Natural killer cell (primary cell): ENCODE measurements around the gene CCDC13. TPM values are rescaled to one million over a fixed set of nuclear protein-coding genes. Genes with fewer than 3 reads are reported as not detected.

Experiments used
- ATAC-seq, 3 donors: fragments of 150-1000 bp in 2 of 3; fragments of 200-7000 bp in 1 of 3; cut with Tn5 transposase; 1 replicate in 1 of 3; 2 replicates in 2 of 3; pipeline ENCODE4 v1.10.0; 2021; ENCODE audit warnings: mild to moderate bottlenecking in 2 of 3, moderate library complexity in 2 of 3
- DNase-seq, 2 donors: peaks; one replicate each; pipeline versions ENCODE4 v3.0.0 to v3.0.0-alpha.2; 2013 to 2021; ENCODE audit warnings: mixed read lengths in 1 of 2
- H3K27ac ChIP-seq: one replicate; pipeline ENCODE4 v1.5.1; 2013; ENCODE audit warnings: mild to moderate bottlenecking, low read length
- H3K27me3 ChIP-seq: one replicate; pipeline ENCODE4 v1.6.1; 2013; ENCODE audit warnings: low read length; ENCODE audit not compliant: control insufficient read depth, insufficient read depth
- H3K36me3 ChIP-seq: one replicate; pipeline ENCODE4 v1.6.1; 2013; ENCODE audit warnings: low read length; ENCODE audit not compliant: control insufficient read depth, insufficient read depth
- H3K4me1 ChIP-seq: one replicate; pipeline ENCODE4 v1.6.1; 2013; ENCODE audit warnings: low read length; ENCODE audit not compliant: control insufficient read depth, insufficient read depth
- H3K4me3 ChIP-seq: one replicate; pipeline ENCODE4 v1.5.1; 2013; ENCODE audit warnings: low read length
- H3K9me3 ChIP-seq: one replicate; pipeline ENCODE4 v1.6.1; 2013; ENCODE audit warnings: low read length; ENCODE audit not compliant: control insufficient read depth, insufficient read depth
- H3K27ac Mint-ChIP-seq, 2 donors: one replicate each; pipeline ENCODE4 v1.8.0; 2022; ENCODE audit warnings: mild to moderate bottlenecking in 2 of 2, mixed read lengths in 2 of 2, moderate library complexity in 1 of 2
- H3K27me3 Mint-ChIP-seq, 2 donors: one replicate each; pipeline ENCODE4 v1.8.0; 2022; ENCODE audit warnings: low read depth in 2 of 2, mixed read lengths in 2 of 2
- H3K36me3 Mint-ChIP-seq: one replicate; pipeline ENCODE4 v1.8.0; 2022; ENCODE audit warnings: mixed read lengths
- H3K4me1 Mint-ChIP-seq, 2 donors: one replicate each; pipeline ENCODE4 v1.8.0; 2022; ENCODE audit warnings: mixed read lengths in 2 of 2
- H3K4me3 Mint-ChIP-seq: one replicate; pipeline ENCODE4 v1.8.0; 2022; ENCODE audit warnings: mild to moderate bottlenecking, moderate library complexity, mixed read lengths
- H3K9me3 Mint-ChIP-seq, 2 donors: one replicate each; pipeline ENCODE4 v1.8.0; 2022; ENCODE audit warnings: mixed read lengths in 2 of 2
- CTCF ChIP-seq: fragments of 200-600 bp; IDR thresholded peaks from one replicate; pipeline ENCODE4 v1.8.0; 2022; ENCODE audit warnings: antibody characterized with exemption
- WGBS: methylation state at CpG from one replicate; pipeline ENCODE4 v1.1.7; 2013; ENCODE audit warnings: missing lambda C conversion rate; ENCODE audit not compliant: insufficient coverage; 5-methylcytosine and 5-hydroxymethylcytosine counted together
- intact Hi-C: fragments of 100-400 bp; cut with micrococcal nuclease; formaldehyde crosslinking; loops from one replicate; pipeline ENCODE4 v1.14.2; 2022
- total RNA-seq, 4 donors: library from RNA; stranded (reverse); fragments of 120-200 nt in 1 of 4; gene quantifications; one replicate each; pipeline versions ENCODE4 v1.2.3 to v1.2.4, GENCODE V29; 2013 to 2022

CCDC13 gene
- total RNA-seq, 3 donors from 2014 or later (not counting 1 experiment from before 2014, with no cell fraction given): 0.35 to 0.88 (median 0.47) TPM

- no peaks in the 10 kb centered on the region for H3K36me3 Mint-ChIP-seq
- TF ChIP-seq CTCF: no peak
- Histone ChIP-seq H3K4me1 (peaks cover 6% of the 10 kb centered on the region), H3K27ac (no peak overlapping the region), H3K4me3 (no peak overlapping the region), H3K27me3 (no peaks in the 10 kb centered on the region), H3K9me3 (no peaks in the 10 kb centered on the region), H3K36me3 (no peaks in the 10 kb centered on the region)
- H3K27ac Mint-ChIP-seq: no peak overlapping the region
- DNase-seq (no peak), ATAC-seq (no peak)
- H3K4me3 Mint-ChIP-seq: no peak overlapping the region
- H3K9me3 Mint-ChIP-seq: no peaks in the 10 kb centered on the region
- no peaks in the 10 kb centered on the region for H3K4me1 Mint-ChIP-seq
- intact Hi-C loops: no loop called here
- H3K27me3 Mint-ChIP-seq: no peaks in the 10 kb centered on the region
- 94% methylated on average over 9 of the region's 9 CpGs for WGBS
Observed at GRCh38 chr3:42752441-42752840, 20.6 kb downstream of the CCDC13 start.

DNA sequence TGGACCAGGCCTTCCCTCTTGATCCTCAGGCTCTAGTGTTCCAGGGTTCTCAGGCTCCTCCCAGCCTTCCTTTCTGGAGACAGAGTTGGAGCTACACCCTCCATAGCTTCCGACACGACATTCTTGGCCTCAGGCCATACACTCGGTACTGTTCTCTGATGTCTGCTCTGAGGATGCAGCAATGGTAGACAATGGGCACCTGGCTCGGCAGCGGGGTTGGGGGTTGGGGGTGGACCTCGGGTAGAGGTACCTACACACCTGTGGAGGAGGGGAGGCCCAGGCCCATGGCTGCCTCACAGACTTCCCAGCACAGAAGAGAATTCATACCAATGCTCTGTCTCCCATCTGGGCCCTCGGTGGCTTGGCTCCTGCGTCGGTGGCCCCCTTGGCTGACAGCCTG lies 21.4 kb downstream of the CCDC13 start:
- WGBS: 94% methylated on average over 9 of the region's 9 CpGs
- Mint-ChIP-seq H3K36me3 (no peaks in the 10 kb centered on the region), H3K27me3 (no peaks in the 10 kb centered on the region), H3K4me3 (no peak overlapping the region), H3K9me3 (no peaks in the 10 kb centered on the region), H3K4me1 (no peaks in the 10 kb centered on the region), H3K27ac (no peak overlapping the region)
- Histone ChIP-seq H3K27ac (no peak overlapping the region), H3K4me3 (no peak overlapping the region), H3K4me1 (peaks cover 6% of the 10 kb centered on the region), H3K36me3 (no peaks in the 10 kb centered on the region), H3K27me3 (no peaks in the 10 kb centered on the region), H3K9me3 (no peaks in the 10 kb centered on the region)
- intact Hi-C loops: no loop called here
- TF ChIP-seq CTCF: no peak
- no peak for ATAC-seq
- no peak for DNase-seq

DNA sequence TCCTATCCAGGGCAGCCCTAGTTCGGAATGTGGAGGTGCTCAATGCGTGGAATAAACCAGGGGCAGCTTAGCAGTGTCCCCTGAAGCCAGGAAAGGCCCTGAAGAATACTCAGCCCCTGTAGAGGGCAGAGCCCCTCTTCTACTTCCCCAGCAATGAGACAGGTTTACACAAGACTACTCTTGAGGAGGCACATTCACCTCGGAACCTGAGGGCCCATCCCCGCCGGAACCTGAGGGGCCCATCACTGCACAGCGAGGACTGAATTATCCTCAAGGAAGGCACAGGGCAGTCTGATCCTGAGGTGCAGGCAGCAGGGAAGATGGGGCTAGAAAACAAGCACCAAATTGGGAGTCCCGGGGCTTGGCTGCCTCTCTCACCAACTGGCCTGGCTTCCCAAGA lies 22.2 kb downstream of the CCDC13 start:
- H3K27ac ChIP-seq: no peak overlapping the region
- 89% methylated on average over 7 of the region's 7 CpGs for WGBS
- DNase-seq: no peak
- H3K4me1 ChIP-seq: peaks cover 6% of the 10 kb centered on the region
- Mint-ChIP-seq H3K27ac (no peak overlapping the region), H3K4me3 (no peak overlapping the region), H3K9me3 (no peaks in the 10 kb centered on the region), H3K27me3 (no peaks in the 10 kb centered on the region), H3K4me1 (no peaks in the 10 kb centered on the region), H3K36me3 (no peaks in the 10 kb centered on the region)
- TF ChIP-seq CTCF: no peak
- no peak for ATAC-seq
- H3K36me3 ChIP-seq: no peaks in the 10 kb centered on the region
- no peaks in the 10 kb centered on the region for H3K27me3 ChIP-seq
- intact Hi-C loops: no loop called here
- no peaks in the 10 kb centered on the region for H3K9me3 ChIP-seq
- H3K4me3 ChIP-seq: no peak overlapping the region

DNA sequence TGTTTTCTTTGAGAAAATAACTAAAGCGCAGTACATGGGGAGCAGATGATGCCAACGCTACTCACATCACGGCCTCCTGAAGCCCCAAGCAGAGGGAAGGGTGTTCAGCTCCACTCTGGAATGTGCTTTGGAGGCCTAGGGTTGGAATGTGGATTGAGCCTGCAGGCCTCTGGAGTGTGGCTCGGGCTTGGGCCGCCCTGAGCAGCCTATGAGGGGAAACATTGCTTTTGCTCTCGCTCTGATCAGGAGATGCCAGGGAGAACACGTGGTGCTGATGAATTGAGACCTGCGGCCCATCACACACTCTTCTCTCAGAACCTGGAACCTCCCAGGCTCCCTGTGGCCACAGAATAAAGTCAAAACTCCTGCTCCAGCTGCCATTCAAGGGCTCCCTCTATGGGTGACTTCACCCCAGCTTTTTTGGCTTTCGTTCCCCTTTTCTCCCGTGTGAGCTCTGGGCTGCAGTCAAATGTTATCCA lies 23.3 kb downstream of the CCDC13 start:
- WGBS: 70% methylated on average over 10 of the region's 10 CpGs
- no peak overlapping the region for H3K4me3 ChIP-seq
- intact Hi-C loops: no loop called here

More for the DNA sequence above, 23.3 kb downstream of the CCDC13 start:
- H3K4me3 Mint-ChIP-seq: no peak overlapping the region
- H3K9me3 Mint-ChIP-seq: no peaks in the 10 kb centered on the region
- no peaks in the 10 kb centered on the region for H3K36me3 ChIP-seq
- no peaks in the 10 kb centered on the region for H3K36me3 Mint-ChIP-seq
- H3K27ac Mint-ChIP-seq: no peak overlapping the region
- no peak overlapping the region for H3K27ac ChIP-seq
- no peaks in the 10 kb centered on the region for H3K9me3 ChIP-seq
- ATAC-seq (no peak), DNase-seq (peak in 1 of 2 donors; percentile 20)
- no peaks in the 10 kb centered on the region for H3K27me3 Mint-ChIP-seq
- H3K4me1 Mint-ChIP-seq: no peaks in the 10 kb centered on the region
- H3K4me1 ChIP-seq: peaks cover 6% of the 10 kb centered on the region
- no peak for TF ChIP-seq CTCF
- no peaks in the 10 kb centered on the region for H3K27me3 ChIP-seq
